IPS DF 4.7 (cell line): ENCODE measurements around the gene ATP6V1G1.
A peak's percentile ranks its signal among the peaks of the same experiment; 100 is the strongest.
"Not testable (repeated sequence)": the region's sequence is repeated elsewhere in the genome, so short reads cannot be mapped to it uniquely, and the experiment has no call there.

Source experiments
- DNase-seq: peaks from one replicate; pipeline ENCODE4 v3.0.0-alpha.2; 2013; ENCODE audit warnings: low spot score; ENCODE audit errors: extremely low read depth

Gene ATP6V1G1

DNA sequence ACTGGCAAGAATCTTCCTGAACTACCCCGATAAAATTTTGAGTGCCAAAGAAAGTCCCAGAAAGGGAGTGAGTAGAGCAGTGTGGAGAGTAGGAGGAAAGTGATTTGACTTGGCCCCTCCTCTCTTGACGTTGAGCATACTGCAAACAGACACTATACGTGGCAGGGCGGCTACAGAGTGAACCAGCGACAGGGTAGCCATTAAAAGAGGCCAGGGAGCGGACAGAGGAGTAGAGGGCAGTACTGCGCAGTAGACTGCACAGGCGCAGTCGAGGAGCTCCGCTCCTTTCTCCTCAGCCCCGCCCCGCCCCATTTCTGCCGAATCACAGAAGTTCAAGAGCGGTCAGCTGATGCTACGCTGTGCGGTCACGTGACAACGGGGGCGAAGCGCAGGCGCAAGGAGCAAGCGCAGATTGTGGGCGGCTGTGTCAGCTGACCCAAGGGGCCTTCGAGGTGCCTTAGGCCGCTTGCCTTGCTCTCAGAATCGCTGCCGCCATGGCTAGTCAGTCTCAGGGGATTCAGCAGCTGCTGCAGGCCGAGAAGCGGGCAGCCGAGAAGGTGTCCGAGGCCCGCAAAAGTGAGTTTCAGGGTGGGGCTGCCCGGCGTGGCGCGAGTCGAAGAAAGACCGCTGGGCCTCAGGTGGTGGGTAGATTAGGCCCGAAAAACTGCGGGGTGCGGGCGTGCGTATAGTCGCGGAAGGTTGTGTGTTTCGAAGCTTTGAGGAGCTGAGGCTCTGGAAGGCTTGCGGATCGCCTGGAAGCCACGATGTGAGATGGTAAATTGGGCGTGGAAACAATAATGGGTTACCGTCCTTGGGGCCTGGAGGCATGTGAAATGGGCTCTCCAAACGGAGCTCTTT, at the start of gene ATP6V1G1:
Gene ATP6V1G1, plus strand, starts transcription at position 425 of the 858 bp plus-strand sequence. Its CDS starts 70 bp downstream, at position 495.
- DNase-seq, result peak; percentile 92

GRCh38 chr9:114538241-114538640, 49.3 kb upstream of the ATP6V1G1 start:
- DNase-seq, result peak; percentile 38

DNA sequence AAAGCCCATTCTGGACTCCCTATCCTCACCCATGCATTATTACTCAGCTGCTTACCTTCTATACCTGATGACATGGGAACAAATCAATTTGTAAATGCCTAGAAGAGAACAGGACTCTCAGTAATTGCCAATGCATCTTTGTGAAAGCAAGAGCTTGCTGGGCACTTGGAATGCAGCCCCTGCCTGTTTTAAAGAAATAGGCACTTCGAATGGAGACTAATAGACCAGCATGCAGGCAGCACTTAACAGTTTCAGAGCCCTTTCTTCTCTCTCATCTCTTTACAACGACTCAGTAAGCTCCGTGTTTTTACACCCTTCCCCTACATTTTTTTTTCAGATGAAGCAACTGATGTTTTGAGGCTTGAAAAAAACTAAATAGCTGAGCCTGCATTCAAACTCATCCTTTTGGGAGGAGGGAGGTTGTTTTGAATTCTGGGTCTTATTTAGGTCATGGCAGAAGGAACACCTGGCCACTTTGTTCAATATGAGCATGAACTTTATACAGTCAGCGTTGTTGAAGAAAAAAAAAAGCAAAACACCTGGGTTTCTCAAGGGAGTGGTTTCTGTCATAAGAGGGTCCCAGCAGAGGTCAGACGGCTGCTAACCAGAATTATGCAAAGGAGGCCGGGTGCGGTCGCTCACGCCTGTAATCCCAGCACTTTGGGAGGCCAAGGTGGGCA, 47.7 kb upstream of the ATP6V1G1 start:
- DNase-seq, result no peak

- no peak for DNase-seq
Measured at GRCh38 chr9:114545055-114545454, 42.5 kb upstream of the ATP6V1G1 start.

DNA sequence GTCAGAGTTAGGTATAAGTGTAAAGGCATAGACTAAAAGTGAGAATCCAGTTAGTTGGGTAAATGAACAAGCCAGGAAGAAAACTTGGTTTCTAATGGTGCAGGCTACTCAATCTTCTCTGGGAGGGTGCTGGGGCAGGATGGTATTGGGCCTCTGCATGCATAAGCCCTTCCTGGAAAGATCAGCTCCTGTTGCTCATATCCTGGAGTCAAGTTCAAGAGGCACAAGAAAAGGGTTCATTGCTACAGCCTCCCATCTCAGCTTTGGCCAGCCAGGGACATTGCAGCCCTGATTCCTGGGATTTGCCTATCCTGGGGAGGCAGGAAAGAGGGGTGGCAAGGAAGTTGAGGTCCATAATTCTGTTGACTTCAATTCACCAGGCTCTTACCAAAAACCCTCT, 40.7 kb upstream of the ATP6V1G1 start:
- DNase-seq, result no peak

- no peak for DNase-seq
Measured at GRCh38 chr9:114549697-114550330, 37.8 kb upstream of the ATP6V1G1 start.

DNA sequence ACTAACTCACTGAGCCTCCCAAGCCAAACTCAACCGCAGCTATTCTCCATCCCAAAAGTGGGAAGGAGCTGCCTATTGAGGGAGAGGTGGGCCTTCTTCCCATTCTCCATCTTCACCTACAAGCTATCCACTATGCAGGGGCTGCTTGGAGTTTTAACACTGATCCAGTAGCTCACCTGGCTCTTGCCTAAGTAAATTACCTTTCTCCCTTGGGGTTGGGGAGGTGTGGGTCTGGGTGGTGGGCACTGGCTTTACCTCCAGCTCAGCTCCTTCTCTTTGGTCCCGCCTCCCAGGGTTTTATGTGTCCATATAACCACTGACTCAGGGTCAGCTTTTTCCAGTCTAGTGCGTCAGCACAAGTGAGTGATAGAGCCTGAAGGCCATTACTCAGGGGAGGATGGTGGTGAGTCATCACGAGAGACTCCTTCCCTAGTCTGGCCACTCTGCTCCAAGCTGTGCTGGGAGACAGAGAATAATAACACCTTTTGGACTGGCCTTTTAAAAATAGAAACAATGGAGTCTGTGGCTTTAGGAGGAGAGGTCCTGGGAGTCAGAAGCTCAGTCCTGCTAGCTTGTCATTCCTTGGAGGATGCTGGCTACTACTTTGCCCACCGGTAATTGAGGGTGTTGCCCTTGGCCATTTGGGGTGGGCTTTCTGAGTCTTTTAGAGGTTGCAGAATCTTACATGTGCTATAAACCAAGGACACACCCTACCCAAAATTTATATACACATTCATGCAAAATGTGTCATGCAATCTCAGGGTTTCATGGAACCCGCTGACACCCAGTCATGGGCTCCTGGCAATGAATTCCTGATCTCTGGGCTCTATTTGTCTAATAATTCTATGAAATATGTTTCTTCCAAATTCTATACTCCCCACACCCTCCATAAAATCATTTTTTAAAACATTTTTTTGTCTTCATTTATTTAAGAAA, 35.6 kb upstream of the ATP6V1G1 start:
- no peak for DNase-seq

- no peak for DNase-seq
Measured at GRCh38 chr9:114552706-114553105, 34.9 kb upstream of the ATP6V1G1 start.

DNA sequence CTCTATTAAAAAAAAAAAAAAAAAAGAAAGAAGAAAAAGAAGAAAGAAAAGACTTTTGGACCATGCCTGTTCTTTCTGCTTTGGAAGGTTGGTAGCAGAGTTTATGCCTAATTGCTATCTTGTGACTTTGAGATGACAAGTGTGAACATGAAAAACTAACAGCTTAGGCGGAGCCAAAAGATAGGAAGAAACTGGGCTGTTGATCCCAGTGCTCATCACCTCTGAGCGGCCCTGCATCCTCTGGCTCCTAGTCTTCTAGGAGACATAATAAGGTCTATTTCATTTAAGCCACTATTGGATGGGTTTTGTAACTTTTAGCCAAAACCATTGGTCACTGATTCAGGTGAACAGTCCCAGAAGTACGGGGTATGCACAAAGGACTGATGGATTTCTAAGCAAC, 34.4 kb upstream of the ATP6V1G1 start:
- no peak for DNase-seq

GRCh38 chr9:114555696-114556095, 31.9 kb upstream of the ATP6V1G1 start:
- no peak for DNase-seq

GRCh38 chr9:114558027-114558675, 29.4 kb upstream of the ATP6V1G1 start:
- DNase-seq, result no peak

DNA sequence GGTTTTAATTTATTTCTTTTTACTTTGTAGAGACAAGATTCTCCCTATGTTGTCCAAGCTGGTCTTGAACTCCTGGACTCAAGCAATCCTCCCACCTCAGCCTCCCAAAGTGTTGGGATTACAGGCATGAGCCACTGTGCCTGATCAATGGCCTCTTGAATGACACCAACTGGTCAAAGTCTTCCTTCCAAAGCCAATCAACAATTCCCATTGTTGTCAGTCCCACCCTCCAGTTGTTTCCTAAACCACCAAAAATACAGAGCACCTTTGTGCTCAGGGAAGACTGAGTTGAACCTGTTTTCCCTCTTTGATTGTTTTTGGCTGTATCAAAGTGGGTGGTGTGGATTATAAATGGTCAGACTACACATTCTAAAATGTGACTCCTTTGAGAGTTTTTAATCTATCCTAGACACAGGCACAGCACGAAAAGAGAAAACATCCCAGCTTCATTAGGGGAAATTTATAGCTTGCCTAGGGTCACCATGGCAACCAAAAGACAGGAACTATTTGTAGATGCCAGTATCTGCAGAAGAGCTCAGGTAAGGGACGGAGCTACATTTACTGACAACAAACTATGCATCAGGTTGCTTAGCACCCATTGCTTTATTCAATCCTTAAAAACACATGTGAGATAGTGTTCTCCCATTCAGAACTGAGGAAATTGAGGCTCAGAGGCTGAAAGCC, 27.6 kb upstream of the ATP6V1G1 start:
- no peak for DNase-seq

DNA sequence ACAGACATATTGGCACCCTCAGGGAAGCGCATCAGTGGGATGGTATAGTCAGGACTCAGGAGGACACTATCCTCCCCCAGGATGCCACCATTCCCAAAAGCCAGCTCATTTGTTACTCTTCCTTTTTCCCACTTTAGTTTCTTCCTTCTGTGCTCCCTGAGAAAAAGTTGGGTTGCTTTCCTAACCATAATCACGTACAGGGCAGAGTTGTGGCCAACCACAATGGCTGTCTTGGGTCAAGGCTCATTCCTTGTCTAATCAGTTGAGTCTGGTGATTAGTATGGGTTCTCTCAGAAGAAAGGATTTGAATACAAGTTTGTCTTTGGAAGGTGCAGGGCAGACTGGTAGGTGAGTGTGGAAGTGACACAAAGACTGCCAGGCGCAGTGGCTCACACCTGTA, 26.6 kb upstream of the ATP6V1G1 start:
- no peak for DNase-seq

DNA sequence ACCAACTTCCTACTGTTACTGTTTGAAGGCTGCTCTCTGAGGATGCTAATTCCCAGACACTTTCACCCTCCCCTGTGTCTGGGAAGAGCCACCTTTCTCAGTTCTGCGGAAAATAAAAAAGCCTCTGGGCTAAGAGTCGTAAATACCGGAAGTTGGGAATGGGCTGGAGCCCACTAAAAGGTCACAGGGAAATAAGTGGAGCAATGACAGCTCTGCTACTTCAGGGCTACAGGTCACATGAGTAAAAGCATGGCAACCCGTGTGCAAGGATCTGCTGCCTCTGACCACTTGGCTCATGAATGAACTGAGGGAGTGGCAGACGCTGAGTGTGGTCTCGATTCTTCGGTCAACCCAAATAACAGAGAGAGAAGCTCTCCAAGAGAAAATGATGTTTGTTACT, 25.8 kb upstream of the ATP6V1G1 start:
- no peak for DNase-seq

GRCh38 chr9:114565204-114565603, 22.4 kb upstream of the ATP6V1G1 start:
- DNase-seq, result no peak

DNA sequence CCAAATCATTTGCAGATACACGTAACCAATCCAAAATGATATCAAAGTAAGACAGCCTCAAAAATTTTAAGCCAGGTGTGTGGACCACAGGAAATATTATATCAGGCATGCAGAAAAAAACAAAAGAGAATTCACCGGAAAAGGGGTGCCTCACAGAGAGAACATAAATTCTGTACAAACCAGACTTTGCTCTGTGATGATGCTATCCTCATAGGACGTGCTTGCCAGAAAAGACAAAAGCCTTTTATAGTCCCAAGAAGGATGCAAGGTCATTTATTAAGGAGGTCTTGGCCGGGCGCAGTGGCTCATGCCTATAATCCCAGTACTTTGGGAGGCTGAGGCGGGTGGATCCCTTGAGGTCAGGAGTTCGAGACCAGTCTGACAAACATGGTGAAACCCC, 16.8 kb upstream of the ATP6V1G1 start:
- DNase-seq, result no peak

GRCh38 chr9:114571391-114571790, 16.2 kb upstream of the ATP6V1G1 start:
- no peak for DNase-seq

DNA sequence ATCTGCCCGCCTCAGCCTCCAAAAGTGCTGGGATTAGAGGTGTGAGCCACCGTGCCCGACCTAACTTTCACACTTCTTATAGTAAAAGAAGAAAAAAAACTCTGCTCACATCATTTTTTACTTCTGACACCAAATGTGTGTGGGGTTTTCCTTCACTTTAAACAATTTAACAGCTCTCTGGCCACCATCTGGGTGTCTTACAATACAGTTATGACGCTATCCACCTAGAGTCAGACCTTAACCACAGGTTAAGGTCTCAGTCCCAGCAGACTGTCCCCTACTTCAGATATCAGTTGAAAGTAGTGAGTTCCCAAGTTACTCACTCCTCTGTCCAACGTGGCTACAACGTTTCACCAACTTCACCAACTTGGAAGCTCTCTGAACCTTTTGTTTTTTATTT, 15.4 kb upstream of the ATP6V1G1 start:
- DNase-seq, result no peak

DNA sequence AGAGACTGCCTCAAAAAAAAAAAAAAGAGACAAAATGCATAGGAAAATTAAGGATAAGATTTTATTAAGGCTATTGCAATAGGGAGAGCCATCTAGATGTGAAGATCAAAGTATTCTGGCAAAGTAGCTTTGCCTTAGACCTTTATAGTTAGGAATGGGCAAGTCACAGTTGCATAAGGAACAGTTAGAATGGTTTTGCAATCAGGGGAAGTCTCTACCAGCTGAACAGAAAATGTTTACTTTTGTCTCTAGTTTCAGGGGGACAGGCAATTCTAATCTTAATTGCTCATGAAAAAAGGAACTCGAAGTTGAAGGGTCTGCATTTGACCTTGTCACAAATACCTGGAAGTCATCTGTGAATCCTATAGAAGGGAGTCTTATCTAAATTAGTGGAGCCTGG, 13.1 kb upstream of the ATP6V1G1 start:
- DNase-seq, result no peak

GRCh38 chr9:114576779-114577178, 10.8 kb upstream of the ATP6V1G1 start:
- DNase-seq, result not testable (repeated sequence)
